Lung (tissue), 12 donors: ENCODE data around the gene PLXDC1. TPM values are rescaled to one million over a fixed set of nuclear protein-coding genes. Genes with fewer than 3 reads are reported as not detected.

Experiments
- ATAC-seq: fragments of 200-7000 bp; cut with Tn5 transposase; one replicate; pipeline ENCODE4 v1.9.1; 2020; ENCODE audit warnings: moderate number of reproducible peaks; ENCODE audit not compliant: insufficient read depth, low FRiP score
- DNase-seq, 3 donors: peaks; one replicate each; pipeline ENCODE4 v3.0.0-alpha.2; 2013 to 2017
- H3K27ac ChIP-seq, 2 donors: one replicate each; pipeline ENCODE4 v1.5.1; 2013; ENCODE audit warnings: mild to moderate bottlenecking in 2 of 2, moderate library complexity in 2 of 2, control low read depth in 1 of 2, inconsistent platforms in 1 of 2, low read depth in 1 of 2, low read length in 1 of 2
- H3K27me3 ChIP-seq, 3 donors: one replicate each; pipeline ENCODE4 v1.5.1; 2013; ENCODE audit warnings: low read length in 2 of 3; ENCODE audit not compliant: control insufficient read depth in 3 of 3, insufficient read depth in 3 of 3
- H3K36me3 ChIP-seq, 4 donors: one replicate each; pipeline ENCODE4 v1.5.1; 2013; ENCODE audit warnings: low read length in 4 of 4, mild to moderate bottlenecking in 1 of 4, moderate library complexity in 1 of 4; ENCODE audit not compliant: control insufficient read depth in 4 of 4, insufficient read depth in 4 of 4
- H3K4me1 ChIP-seq, 5 donors: one replicate each; pipeline ENCODE4 v1.5.1; 2013; ENCODE audit warnings: low read length in 5 of 5, mild to moderate bottlenecking in 2 of 5, moderate library complexity in 1 of 5; ENCODE audit not compliant: control insufficient read depth in 5 of 5, insufficient read depth in 5 of 5
- H3K4me3 ChIP-seq: one replicate; pipeline ENCODE4 v1.5.1; 2013; ENCODE audit warnings: mild to moderate bottlenecking, control low read depth, moderate library complexity
- H3K9ac ChIP-seq, 2 donors: one replicate each; pipeline ENCODE4 v1.5.1; 2013; ENCODE audit warnings: low read length in 2 of 2, control low read depth in 1 of 2; ENCODE audit not compliant: insufficient read depth in 1 of 2
- H3K9me3 ChIP-seq, 4 donors: one replicate each; pipeline ENCODE4 v1.5.1; 2013; ENCODE audit warnings: low read length in 3 of 4, mild to moderate bottlenecking in 1 of 4, moderate library complexity in 1 of 4; ENCODE audit not compliant: control insufficient read depth in 4 of 4, insufficient read depth in 3 of 4
- WGBS, 2 donors: extraction: QIAGEN DNeasy Blood & Tissue Kit; methylation state at CpG; one replicate each; pipeline ENCODE4 v1.1.7; 2013; 5-methylcytosine and 5-hydroxymethylcytosine counted together
- polyA plus RNA-seq, 2 donors: library from polyadenylated mRNA; stranded (reverse); fragments of 200-250 nt; gene quantifications; one replicate each; pipeline ENCODE4 v1.2.1, GENCODE V29; 2013
- total RNA-seq, 2 donors: library from RNA; depleted of rRNA in 1 of 2; stranded (reverse); fragments of >200 nt in 1 of 2; gene quantifications; one replicate each; pipeline ENCODE4 v1.2.1, GENCODE V29; 2014 to 2021
- TF ChIP-seq, protein P1 (sequence below): IDR thresholded peaks from 2 replicates; pipeline ENCODE4 v1.5.1; 2012; ENCODE audit warnings: mild to moderate bottlenecking; ENCODE audit errors: control extremely low read depth, extremely low read depth
- donor health status: control.
- donor health status: control.
- donor health status: Bipolar disorder and iron deficiency.
- donor health status: healthy.
- donor health status: DM: yes; HTN: yes; CAD: no.

The PLXDC1 gene
- total and polyA plus RNA-seq, 4 donors: 1.7 to 7.3 (median 5.4) TPM

DNA sequence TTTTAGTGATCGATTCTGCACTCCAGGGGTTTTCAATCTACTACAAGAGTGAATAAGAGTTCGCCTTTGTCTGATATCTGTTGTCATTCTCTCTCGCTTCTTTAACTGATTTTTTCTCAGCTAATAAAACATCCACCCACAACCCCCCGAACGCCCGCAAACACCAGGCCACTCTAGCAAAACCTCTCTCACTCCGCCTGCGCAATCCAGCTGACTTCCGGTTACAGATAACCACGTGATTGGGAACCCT, 48.3 kb upstream of the PLXDC1 start:
- peaks cover 3 to 45% (median 9%) of the 10 kb centered on the region in 5 donors for H3K4me1 ChIP-seq
- peak; percentile 92 to 98 (median 97) for DNase-seq
- H3K27ac ChIP-seq: peak overlapping the region; percentile 94 to 95
- no peak overlapping the region for H3K4me3 ChIP-seq
- peak; percentile 71 for ATAC-seq
- TF ChIP-seq, protein P1, sequence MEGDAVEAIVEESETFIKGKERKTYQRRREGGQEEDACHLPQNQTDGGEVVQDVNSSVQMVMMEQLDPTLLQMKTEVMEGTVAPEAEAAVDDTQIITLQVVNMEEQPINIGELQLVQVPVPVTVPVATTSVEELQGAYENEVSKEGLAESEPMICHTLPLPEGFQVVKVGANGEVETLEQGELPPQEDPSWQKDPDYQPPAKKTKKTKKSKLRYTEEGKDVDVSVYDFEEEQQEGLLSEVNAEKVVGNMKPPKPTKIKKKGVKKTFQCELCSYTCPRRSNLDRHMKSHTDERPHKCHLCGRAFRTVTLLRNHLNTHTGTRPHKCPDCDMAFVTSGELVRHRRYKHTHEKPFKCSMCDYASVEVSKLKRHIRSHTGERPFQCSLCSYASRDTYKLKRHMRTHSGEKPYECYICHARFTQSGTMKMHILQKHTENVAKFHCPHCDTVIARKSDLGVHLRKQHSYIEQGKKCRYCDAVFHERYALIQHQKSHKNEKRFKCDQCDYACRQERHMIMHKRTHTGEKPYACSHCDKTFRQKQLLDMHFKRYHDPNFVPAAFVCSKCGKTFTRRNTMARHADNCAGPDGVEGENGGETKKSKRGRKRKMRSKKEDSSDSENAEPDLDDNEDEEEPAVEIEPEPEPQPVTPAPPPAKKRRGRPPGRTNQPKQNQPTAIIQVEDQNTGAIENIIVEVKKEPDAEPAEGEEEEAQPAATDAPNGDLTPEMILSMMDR: no peak
- 0 to 1% methylated on average over 10 of the region's 10 CpGs for WGBS, 2 donors
- no peaks in the 10 kb centered on the region for H3K27me3 ChIP-seq
- peaks cover 20 to 29% (median 23%) of the 10 kb centered on the region in 4 donors for H3K36me3 ChIP-seq
- H3K9me3 ChIP-seq: no peaks in the 10 kb centered on the region
- peak overlapping the region; percentile 87 to 100 for H3K9ac ChIP-seq

DNA sequence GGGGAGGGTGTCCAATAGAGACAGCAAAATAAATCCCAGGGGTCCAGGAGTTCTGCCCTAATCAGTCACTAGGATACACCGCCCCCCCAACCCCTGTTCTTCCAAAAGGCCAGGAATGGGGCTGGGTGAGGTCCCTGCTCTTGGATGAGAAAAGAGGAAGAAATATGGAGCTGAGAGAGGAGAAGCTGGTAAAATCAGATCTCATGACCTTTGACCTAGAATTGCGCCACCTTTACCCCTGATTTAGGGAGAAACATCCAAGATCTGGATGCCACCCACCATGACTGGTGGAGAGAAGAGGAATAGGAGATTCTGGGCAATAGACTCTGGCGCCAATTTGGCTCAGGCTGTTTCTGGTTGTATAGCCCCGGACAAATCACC, 46.7 kb upstream of the PLXDC1 start:
- Histone ChIP-seq H3K9me3 (no peaks in the 10 kb centered on the region), H3K27me3 (no peaks in the 10 kb centered on the region), H3K9ac (no peak overlapping the region), H3K36me3 (peaks cover 10 to 19% (median 17%) of the 10 kb centered on the region in 4 donors), H3K27ac (peak overlapping the region in 1 of 2 donors; percentile 80), H3K4me1 (peaks cover 3 to 52% (median 9%) of the 10 kb centered on the region in 5 donors), H3K4me3 (no peak overlapping the region)
- WGBS, 2 donors: 70 to 82% methylated on average over 4 of the region's 4 CpGs
- TF ChIP-seq, protein P1: no peak
- ATAC-seq (no peak), DNase-seq (no peak)

DNA sequence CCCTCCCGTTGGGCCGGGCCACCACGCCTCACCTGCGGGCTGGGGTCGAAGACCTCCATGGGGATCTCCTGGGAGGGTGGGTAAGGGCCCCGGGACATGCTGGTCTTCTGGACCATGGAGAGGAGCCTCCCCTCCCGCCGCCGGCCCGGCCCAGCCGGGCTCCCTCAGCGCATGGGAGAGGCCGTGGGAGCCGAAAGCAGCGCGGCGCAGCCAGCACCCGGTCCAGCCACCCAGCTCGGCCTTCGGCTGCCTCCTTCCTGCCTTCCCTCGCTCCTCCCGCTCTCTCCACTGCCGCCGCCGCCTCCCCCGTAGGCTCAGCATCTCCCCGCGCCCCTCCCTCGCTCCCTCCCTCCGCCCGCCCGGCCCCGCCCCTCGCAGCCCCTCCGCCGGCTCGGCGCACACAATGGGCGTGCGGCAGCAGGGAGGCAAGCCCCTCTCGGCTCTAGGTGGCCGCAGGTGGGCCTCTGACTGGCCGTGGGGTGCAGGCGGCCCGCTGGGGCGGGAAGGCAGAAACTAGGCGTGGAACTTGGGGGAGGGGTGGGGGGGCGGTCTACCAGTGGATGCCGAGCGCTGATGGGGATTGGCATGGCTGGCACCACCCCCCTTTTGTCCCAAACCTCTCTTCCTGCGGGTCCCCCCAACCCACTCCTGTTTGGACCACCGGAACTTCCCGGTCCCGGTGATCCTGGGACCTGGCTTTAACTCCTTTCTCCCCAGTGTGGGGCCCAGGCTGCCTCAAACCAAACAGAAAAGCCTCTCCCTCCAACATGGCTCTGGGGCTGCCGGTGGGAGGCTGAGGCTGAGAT, 46.1 kb upstream of the PLXDC1 start, which contains the start of gene CACNB1:
CACNB1 (minus strand) TSS at position 290 of the 806 bp plus-strand sequence; CDS start at position 116, 174 bp downstream.
- Histone ChIP-seq H3K9ac (no peak within 1 kb of the TSS), H3K36me3 (peaks cover 6 to 18% (median 15%) of the 10 kb centered on the region in 4 donors), H3K27me3 (no peaks in the 10 kb centered on the region), H3K27ac (peak within 1 kb of the TSS; percentile 27 to 80), H3K4me1 (peaks cover 3 to 52% (median 9%) of the 10 kb centered on the region in 5 donors), H3K4me3 (peak within 1 kb of the TSS; percentile 75), H3K9me3 (no peaks in the 10 kb centered on the region)
- ATAC-seq: peak; percentile 58
- DNase-seq: peak; percentile 87 to 90 (median 90)
- TF ChIP-seq, protein P1: no peak
- WGBS, 2 donors: 1% methylated on average over 43 to 55 of the region's 55 CpGs
